Fibroblast of skin of left quadriceps (primary cell): ENCODE results near the gene MTHFSD.

Source experiments
- DNase-seq, 2 experiments: peaks; one replicate each; pipeline ENCODE4 v3.0.0-alpha.2; 2013; ENCODE audit warnings: low read depth in 2 of 2

Gene MTHFSD

GRCh38 chr16:86490859-86491639 is 64.0 kb downstream of the MTHFSD start:
- DNase-seq = no peak

- no peak for DNase-seq
These were observed 69.3 kb downstream of the MTHFSD start for GRCh38 chr16:86485746-86486145.

- no peak for DNase-seq
These were observed 70.8 kb downstream of the MTHFSD start for GRCh38 chr16:86484240-86484639.

GRCh38 chr16:86481607-86482006 is 73.4 kb downstream of the MTHFSD start:
- DNase-seq = no peak

GRCh38 chr16:86480444-86480843 is 74.6 kb downstream of the MTHFSD start:
- DNase-seq = no peak
